Stimulated activated CD4-positive, alpha-beta T cell treated with anti-CD3 and anti-CD28 coated beads, Interleukin-1b, Interleukin-23, amount 100 ng/mL, for 1 hour (primary cell): ENCODE measurements around the gene PCNX1.
"Not testable (repeated sequence)": the region's sequence is repeated elsewhere in the genome, so short reads cannot be mapped to it uniquely, and the experiment has no call there.

Source experiments
- DNase-seq, 2 donors: peaks; one replicate each; pipeline ENCODE4 v3.0.0-alpha.2; 2020; ENCODE audit warnings: low read depth in 2 of 2

The PCNX1 gene

DNA sequence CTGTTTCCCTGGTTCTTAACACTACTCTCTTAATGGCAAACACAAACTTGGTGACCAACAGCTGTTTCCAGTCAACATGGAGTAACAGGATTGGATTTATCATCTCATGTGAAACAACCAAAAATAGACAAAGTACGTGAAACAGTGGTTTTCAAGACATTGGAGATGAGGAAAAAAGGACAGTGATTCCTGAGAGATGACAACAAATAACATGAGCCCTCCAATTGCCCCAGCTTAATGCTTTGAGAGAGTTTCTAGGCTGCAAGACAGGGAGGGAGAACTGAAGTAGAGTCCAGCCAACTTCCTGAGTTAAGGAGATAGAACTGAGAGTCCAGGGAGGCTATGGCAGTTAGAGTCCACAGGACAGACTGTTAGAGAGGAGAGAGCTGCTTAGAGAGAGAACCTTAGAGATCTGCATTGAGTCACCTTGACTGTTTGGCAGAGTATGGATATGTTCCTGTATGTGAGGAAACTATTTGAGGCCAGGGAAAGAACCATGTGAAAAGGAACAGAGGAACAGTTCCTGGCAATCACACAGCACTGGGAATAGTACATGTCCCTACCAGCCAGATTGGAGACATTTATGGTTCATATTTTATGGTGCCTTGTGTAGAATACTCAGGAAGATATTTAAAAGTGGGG is 106.4 kb downstream of the PCNX1 start:
- DNase-seq = no peak

DNA sequence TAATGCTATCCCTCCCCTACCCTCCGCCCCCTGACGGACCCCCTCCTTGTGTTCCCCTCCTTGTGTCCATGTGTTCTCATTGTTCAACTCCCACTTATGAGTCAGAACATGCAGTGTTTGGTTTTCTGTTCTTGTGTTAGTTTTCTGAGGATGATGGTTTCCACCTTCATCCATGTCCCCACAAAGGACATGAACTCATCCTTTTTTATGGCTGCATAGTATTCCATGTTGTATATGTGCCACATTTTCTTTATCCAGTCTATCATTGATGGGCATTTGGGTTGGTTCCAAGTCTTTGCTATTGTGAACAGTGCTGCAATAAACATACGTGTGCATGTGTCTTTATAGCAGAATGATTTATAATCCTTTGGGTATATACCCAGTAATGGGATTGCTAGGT is 112.7 kb downstream of the PCNX1 start:
- not testable (repeated sequence) for DNase-seq

DNA sequence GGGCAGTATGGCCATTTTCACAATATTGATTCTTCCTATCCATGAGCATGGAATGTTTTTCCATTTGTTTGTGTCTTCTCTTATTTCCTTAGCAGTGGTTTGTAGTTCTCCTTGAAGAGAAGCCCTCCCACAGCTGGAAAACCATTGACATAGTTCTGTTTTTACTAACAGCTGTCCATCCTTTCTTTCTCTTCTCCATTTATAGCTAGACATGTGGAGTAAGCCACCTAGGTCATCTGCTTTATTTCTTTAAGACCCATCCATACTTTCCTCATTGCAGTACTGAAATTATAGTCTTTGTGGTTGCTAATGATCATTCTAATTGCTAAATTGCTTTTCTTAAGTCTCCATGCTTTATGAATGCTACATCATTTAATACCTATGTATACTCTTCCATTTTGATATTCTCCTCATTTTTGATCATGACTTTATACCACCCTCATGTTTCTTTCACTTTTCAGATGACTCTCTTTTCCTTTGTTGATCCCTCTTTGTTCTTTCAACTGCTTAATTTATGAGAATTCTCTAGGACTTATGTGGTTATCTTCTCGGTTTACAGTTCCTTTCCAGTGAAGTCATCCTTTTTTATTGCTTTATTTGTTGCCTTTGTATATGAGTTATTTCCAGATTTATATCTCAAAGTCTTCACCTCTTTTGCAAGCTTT is 114.2 kb downstream of the PCNX1 start:
- DNase-seq = no peak

DNA sequence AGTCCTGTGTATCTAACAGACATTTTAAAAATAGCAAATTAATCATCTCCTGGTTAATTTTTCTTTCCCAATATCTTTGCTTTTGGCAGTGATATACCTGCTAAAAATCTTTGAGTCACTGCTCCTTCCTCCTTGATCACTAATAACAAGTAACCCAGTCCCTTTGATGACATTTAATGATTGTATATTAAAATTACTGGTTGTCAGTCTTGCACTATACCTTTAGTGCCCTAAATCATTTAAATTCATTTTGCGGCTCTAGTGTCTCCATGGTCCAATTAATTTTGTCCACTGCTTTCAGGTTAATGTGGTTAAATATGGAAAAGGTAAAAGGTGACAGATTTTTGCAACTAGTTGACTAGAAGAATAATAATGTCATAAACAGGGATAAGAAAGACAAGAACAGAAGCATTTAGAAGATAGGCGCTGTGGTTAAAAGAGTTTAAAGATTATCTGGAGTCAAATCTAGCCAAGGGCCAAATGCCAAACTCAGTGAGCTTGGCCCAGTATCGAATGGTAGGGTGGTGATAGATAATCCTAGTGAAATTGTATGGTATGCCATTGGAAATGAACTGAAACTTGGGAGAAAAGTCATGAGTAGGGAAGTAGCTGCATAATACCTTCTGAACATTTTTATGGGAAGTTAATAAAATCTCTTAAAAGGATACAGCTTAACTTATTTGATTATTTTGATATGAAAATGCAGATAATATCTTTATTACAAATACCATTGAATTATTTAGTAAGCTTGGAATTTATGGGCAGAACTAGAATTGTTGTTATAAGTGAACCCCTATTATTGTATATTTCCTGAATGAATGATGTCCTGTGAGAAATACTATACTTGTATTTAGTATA is 115.0 kb downstream of the PCNX1 start:
- no peak for DNase-seq

DNA sequence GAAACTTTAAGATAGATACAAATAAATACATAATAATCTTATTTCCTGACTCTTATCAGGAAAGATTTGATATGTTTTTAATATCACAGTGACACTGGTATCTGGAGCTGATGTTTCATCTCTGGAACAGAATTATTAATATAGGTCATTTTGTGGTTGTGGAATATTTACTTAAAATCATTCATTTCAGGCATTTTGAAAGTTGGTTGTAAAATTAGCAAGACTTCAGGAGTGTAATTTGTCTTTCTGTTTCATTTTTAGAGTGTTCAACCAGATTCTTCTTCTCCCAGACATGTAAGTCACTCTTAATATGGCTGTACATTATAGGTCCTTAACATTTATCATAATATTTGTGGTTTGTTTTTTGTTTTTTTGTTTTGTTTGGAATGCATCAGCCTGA is 115.7 kb downstream of the PCNX1 start:
- no peak for DNase-seq

DNA sequence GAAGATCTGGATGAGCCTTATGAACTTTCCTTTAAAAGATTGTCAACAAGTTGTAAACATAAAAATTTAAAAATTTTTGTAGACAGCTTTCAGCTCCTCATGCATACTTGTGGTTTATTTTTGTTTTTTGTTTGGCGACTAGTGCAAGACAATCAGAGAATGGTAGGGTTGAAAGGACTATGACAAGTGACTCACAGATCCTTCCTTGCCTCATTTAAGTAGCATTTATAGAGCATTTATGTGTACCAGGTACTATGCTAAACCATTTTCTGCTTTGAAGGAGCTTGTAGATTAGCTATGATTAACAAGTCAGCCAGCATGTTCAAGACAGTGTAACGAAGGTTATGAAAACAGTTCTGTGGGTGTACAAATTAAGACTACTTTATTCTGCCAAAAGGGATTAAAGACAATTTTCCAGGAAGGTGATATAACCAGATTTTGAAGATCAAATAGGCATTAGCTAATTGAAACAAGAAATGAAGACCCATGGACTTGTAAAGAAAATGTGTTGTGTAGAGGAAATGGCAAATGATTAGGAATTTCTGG is 122.0 kb downstream of the PCNX1 start:
- DNase-seq = no peak

DNA sequence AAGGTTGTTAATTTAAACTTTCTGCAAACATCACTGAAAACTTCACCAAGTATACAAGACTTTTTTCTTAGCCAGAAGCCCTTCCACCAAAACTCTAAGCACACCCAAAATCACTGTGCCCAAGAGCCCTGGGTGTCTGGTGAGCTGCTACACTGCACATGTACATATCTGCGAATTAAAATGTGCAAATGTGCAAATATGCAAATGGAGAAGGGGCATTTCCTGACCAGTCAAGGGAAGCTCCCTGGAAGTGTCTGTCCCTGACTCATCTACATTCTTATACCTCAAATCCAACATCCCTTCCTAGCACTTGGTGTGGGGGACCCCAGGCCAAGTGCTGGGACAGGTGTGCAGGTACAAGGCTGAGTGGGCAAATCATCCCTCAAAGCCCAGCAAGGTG is 123.7 kb downstream of the PCNX1 start:
- no peak for DNase-seq

DNA sequence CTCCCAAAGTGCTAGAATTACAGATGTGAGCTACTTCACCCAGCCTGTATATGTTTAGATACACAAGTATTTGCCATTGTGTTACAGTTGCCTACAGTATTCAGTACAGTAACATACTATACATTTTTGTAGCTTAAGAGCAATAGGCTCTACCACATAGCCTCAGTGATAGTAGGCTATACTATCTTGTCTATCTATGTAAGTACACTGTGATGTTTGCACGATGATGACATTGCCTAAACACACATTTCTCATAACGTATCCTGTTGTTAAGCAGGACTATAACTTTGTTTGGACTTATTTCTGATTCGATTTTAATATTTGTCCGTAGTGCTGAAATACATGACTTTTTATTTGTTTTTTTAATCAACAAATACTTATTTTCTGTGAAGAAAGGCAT is 129.2 kb downstream of the PCNX1 start:
- DNase-seq = no peak

DNA sequence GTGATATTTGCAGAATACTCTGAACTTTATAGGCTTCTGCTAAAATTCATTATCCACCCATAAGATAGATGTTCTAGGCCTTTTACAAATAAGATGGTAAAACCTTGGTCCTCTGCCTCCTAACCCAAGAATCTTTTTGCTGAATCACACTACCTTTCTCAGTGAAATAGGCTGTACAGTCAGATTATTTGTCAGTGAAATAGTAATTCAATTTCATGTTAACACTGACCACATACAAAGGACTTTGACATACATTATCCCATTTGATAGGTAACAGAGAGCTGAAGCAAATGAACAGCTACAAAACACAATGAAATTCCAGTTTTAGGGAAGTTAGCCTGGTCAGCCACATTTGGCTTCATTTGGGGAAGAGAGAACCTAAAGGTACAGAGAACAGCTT is 141.1 kb downstream of the PCNX1 start:
- no peak for DNase-seq

DNA sequence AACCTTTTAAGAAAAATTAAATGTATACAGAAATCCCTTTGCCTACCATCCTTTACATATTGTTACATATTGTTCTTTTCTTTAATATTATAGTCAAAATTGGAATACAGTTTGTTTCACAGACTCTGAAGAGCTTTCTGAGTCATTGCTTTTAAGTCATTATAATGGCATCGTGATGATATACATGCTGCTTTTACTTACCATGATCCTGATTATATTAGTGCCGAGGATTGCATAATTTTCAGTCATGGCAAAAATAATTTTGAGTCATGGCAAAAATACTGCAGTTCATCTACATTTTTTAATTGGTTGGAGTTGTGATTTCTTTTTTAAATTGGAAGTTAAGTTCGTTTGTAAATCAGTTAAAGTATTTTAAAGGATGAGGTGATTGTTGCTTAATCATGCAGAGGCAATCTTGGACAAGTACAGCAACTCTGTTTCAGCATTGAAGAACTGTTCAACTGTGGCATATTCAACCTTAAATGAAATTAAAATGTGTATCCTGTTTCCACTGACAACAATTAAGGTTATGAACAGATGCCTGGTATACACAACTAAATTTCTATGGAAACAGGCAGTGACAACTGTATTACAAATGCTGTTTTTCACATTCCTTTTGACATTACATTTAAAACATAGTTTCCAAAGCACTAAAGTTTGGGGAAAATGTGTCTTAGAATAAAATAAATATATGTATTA is 142.3 kb downstream of the PCNX1 start:
- no peak for DNase-seq

DNA sequence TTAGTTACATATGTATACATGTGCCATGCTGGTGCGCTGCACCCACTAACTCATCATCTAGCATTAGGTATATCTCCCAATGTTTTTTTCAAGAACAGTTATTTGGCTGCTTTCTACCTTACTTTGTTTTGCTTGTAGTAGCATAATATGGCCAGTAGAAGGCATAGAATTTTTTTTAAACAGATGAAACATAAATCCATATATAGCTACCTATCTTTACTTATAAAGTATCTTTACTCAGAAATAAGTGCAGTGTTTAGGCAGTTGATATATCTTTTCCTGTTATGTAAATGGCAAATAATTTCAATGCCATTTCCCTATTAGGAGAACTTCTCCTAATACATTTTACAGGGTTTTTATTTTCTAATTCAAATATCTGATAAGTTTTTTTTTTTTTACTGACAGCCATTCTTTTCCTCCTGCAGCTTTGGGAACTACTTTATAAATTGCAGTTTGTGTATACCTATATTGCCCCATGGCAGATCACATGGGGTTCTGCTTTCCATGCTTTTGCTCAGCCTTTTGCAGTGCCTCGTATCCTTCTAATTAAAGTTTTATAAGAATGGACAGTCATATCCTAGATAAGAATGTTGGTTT is 143.1 kb downstream of the PCNX1 start:
- no peak for DNase-seq

DNA sequence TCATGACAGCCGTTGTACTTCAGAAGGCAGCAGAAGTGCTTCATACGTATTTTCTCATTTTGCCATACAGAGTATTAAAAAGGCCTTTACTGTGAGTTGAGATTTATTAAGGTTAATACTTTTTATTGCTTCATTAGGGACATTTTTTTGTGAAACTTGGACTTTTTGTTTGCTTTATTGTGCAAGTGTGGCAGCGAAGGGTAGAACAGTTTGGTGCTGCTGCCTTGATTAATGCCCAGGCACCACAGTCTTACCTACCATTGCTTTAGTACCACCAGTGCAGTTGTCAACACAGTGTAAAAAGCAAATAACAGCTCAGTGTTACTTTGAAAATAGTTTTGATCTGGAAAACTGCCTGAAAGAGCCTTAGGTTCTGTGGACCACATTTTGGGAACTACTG is 147.4 kb downstream of the PCNX1 start:
- no peak for DNase-seq

DNA sequence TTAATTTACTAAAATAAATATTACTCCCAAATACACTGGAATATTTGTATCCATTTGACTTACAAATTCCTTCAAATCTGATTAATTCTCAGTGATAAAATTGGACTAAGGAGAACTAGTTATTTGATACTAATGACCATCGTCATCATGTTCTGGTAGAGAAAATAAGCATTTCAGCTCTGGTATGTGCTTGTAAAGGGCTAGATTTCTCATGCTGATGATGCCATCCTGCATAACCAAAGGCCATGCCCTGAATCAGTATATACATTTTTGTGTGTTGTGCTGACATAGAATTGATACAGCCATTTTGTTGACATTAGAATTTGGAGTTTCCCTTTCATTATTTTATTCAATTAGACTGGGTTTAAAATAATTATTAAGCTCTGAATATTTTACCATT is 148.9 kb downstream of the PCNX1 start:
- DNase-seq = no peak

DNA sequence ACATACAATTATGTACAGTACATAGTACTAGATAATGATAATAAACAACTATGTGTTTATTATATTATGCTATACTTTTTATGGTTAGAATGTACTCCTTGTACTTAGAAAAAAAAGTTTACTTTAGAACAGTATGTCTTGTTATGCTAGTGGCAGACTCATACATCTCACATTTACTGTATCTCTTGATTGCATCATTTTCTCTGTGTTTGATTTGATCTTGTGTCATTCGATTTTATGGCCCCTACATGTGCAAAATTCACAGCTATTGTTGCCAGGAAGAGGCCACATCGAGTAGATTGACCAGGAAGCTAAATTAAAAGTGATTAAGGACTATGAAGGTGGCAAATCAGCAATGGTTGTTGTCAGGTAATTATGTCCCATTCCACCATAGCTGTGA is 153.0 kb downstream of the PCNX1 start:
- DNase-seq = no peak

DNA sequence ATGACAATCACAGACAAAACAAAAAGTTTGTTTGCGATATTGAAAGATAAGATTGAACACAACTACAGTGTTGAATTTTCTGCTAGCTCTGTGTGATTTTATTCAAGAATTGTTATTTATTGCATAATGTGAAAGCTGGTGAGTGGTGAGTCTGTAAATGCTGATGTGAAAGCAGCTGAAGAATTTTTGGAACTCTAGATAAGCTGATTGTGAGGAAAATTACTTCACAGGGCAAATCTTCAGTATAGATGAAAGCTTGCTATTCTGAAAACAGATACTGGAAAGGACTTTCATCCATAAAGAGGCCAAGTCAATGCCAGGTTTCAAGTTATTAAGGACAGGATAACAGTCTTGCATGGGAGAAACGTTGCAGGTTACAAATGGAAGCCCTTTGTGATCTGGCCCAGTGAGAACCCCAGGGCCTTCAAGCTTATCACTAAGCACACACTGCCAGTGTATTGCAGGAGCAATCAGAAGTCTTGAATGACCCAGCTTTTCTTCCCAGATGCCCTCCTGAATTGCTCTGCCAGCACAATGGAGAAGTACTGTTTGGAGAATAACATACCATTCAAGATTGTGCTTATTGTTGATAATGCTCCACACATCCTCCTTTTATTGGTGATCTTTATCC is 153.7 kb downstream of the PCNX1 start:
- no peak for DNase-seq

DNA sequence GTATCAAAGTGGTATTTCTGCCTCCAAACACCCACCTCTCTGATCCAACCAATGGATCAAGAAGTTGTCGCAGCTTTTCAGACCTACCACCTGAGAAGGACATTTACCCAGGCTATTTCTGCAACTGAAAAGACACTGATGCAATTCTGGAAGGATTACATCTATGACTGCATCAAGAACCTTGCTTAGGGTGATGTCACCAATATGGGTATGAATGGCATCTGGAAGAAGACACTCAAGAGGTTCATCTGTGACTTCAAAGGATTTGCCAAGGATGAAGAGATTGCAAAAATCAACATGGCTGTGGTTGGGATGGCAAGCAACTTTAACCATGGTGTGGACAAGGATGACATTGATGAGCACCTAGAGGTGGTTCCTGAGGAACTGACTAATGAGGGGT is 154.2 kb downstream of the PCNX1 start:
- no peak for DNase-seq

DNA sequence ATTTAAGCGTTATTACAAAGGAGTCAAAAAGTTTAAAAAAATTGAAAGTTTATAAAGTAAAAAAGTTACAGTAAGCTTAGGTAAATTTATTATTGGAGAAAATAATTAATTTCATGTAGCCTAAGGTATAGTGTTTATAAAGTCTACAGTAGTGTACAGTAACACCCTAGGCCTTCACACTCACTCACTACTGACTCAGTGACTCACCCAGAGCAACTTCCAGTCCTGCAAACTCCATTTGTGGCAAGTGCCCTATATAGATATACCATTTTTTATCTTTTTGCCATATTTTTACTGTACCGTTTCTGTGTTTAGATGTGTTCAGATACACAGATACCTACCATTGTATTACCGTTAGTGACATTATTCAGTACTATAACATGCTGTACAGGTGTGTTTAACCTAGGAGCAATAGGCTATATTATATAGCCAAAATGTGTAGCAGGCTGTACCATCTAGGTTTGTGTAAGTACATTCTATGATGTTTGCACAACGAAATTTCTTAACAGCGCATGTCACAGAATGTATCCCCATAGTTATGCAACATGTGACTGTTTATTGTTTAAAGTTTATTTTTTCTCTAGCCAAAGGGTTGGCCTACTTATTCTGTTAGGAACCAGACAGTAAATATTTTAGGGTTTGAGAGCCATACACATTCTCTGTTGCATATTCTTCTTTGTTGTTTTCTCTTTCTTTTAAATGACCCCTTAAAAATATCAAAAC is 155.5 kb downstream of the PCNX1 start:
- no peak for DNase-seq

DNA sequence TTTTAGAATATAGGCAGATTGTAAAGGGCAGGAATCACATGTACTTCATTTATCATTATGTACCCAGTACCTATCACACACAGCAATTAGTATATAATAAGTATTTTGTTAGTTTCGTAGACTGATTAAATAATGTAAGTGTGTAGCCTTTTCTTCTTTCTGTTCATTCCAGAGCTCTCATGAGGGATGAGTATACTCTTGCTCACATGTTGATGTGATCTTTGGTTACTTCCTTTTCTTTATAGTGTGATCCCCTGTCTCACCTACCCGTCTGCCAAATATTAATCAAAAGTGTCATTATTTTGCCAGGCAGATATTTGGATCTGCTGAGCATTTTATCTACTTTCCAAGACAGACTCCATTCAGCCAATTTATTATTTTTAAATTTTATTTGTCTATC is 156.1 kb downstream of the PCNX1 start:
- DNase-seq = no peak

DNA sequence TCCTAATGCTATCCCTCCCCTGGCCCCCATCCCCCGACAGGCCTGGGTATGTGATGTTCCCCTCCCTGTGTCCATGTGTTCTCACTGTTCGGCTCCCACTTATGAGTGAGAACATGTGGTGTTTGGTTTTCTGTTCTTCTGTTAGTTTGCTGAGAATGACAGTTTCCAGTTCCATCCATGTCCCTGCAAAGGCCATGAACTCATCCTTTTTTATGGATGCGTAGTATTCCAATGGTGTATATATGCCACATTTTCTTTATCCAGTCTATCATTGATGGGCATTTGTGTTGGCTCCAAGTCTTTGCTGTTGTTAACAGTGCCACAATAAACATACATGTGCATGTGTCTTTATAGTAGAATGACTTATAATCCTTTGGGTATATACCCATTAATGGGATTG is 157.5 kb downstream of the PCNX1 start:
- DNase-seq = not testable (repeated sequence)

DNA sequence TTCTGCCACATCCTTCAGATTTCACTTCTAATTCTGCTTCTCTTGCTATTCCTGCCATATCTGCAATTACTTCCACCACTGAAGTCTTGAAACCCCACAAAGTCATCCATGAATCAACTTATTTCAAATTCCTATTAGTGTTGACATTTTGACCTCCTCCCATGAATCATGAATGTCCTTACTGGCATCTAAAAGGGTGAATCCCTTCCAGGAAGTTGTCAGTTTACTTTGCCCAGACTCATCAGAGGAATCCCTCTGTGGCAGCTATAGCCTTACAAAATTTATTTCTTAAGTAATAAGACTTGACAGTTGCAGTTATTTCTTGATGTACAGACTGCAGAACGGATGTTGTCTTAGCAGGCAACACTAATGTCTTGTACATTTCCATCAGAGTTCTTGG is 162.9 kb downstream of the PCNX1 start:
- DNase-seq = no peak

DNA sequence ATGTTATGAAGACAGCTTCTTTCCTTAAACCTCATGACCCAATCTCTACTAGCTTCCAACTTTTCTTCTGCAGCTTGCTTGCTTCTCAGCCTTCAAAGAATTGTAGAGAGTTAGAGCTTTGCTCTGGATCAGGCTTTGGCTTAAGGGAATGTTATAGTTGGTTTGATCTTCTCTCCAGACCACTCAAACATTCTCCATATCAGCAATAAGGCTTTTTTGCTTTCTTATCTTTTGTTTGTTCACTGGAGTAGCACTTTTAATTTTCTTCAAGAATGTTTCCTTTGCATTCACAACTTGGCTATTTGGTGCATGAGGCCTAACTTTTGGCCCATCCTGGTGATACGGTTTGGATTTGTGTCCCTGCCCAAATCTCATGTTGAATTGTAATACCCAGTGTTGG is 163.8 kb downstream of the PCNX1 start:
- no peak for DNase-seq
